HL-60 (cell line): ENCODE data around the gene SBSN.

Experiments used
- CTCF ChIP-seq: IDR thresholded peaks from one replicate; pipeline ENCODE4 v1.5.1; 2011; ENCODE audit warnings: low read length, control low read depth, inconsistent platforms; ENCODE audit not compliant: insufficient read depth
- POLR2AphosphoS5 ChIP-seq: IDR thresholded peaks from 2 replicates; pipeline ENCODE4 v1.6.1; 2012; ENCODE audit warnings: low read depth

GRCh38 chr19:35571406-35571965 is 43.4 kb upstream of the SBSN start:
- TF ChIP-seq CTCF (no peak), POLR2AphosphoS5 (no peak)
